Activated CD4-positive, alpha-beta T cell treated with anti-CD3 and anti-CD28 coated beads, Interleukin-2, amount 50 U/mL, for 4 hours (primary cell): Measurements from ENCODE around the gene TRMU.
"Not testable (repeated sequence)": the region's sequence is repeated elsewhere in the genome, so short reads cannot be mapped to it uniquely, and the experiment has no call there.

ENCODE experiments used
- DNase-seq, 2 experiments: peaks; one replicate each; pipeline ENCODE4 v3.0.0-alpha.2; 2020

Gene TRMU

DNA sequence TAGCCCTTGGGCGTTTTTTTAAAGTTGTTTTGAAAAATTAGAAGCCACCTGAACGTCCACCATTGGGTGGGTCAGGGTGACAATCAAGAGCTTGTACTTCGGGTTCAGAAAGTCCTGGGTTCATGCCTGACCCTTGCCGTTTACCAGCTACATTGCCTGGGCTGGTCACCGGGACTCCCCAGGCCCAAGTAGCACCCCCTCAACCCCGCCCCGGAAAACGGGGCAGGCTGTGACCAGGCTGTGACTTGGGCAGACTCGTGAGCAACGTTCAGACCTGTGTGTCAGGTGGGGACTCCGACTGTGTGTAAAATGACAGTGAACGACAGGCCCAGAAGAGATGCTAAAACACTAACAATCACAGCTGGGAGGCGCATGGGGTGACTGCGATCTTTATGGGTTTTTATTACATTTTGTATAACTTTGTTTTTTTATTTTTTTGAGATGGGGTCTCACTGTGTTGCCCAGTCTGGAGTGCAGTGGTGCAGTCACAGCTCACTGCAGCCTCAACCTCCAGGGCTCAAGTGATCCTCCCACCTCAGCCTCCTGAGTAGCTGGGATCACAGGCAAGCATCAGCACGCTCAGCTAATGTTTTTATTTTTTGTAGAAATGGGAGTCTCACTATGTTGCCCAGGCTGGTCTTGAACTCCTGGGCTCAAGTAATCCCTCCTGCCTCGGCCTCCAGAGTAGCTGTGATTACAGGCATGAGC lies 56.8 kb downstream of the TRMU start:
- DNase-seq = no peak

GRCh38 chr22:46393873-46394272 lies 58.4 kb downstream of the TRMU start:
- DNase-seq = no peak

GRCh38 chr22:46394622-46395021 lies 59.1 kb downstream of the TRMU start:
- DNase-seq = no peak

- no peak for DNase-seq
These were observed 59.6 kb downstream of the TRMU start for GRCh38 chr22:46395145-46395544.

GRCh38 chr22:46397049-46397448 lies 61.5 kb downstream of the TRMU start:
- not testable (repeated sequence) for DNase-seq

- DNase-seq = no peak
These were observed 62.0 kb downstream of the TRMU start for GRCh38 chr22:46397514-46397913.

GRCh38 chr22:46397951-46398350 lies 62.4 kb downstream of the TRMU start:
- no peak for DNase-seq

DNA sequence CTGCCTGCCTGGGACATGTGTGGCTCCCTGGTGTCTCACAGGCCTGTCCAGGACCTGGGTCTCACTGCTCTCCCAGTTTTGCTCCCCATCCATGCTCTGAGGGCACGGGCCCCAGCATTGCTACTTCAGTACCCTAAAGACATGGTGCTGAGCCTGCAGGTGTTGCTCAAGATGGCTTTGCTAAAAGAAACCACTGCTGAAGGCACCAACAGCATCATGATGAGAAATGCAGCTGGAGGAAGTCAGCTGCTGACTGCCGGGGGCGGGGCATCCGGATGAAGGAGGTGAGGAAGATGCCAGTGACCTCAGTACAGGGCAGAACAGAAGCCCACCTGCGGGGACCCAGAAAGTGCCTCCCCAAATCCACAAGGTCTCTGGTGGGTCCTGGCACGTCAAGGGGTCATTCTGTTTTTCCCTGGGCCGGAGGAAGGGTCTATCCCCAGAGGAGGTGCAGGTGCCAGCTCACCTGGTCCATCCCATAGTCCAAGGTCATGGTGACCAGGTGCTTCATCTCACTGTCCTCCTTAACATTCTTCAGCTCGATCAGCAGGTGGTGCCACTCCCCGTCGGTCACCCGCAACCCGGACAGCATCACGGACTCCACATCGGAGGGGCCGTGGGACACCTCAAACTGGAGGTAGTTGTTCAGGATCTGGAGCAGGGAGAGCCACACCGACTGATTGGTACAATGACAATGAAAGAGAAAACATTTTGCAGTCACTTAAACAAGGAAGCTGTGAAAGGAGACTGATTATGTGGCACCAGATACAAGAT lies 63.9 kb downstream of the TRMU start:
- DNase-seq = no peak

DNA sequence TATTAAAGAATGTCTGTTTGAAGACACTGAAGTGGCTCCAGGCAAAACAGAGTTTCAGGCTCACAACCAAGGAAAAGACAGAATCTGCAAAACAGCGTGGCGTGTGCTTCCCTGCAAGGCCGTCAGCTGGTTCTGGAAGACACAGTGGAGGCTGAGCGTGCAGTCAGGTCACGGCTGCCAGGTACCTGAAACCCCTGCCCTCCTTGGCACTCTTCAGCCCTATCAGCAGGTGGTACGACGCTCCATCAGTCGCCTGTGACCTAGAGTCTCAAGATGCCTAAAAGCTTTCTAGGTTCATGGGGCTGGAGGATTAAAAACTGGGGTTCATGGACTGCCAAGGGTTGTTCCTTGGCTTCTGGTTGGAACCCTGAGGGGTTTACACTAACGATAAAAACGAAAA lies 65.9 kb downstream of the TRMU start:
- no peak for DNase-seq

GRCh38 chr22:46402505-46402904 lies 67.0 kb downstream of the TRMU start:
- no peak for DNase-seq

DNA sequence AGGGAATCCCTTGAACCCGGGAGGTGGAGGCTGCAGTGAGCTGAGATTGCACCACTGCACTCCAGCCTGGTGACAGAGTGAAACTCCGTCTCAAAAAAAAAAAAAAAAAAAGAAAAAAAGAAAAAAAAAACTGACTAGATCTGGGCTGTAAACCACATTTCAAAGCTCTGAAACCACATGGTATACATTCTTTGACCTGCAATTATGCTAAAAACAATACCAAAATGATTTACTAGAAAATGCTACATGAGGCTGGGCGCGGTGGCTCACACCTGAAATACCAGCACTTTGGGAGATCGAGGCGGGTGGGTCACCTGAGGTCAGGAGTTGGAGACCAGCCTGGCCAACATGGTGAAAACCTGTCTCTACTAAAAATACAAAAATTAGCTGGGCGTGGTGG lies 68.4 kb downstream of the TRMU start:
- DNase-seq = not testable (repeated sequence)

GRCh38 chr22:46405901-46406300 lies 70.4 kb downstream of the TRMU start:
- no peak for DNase-seq

DNA sequence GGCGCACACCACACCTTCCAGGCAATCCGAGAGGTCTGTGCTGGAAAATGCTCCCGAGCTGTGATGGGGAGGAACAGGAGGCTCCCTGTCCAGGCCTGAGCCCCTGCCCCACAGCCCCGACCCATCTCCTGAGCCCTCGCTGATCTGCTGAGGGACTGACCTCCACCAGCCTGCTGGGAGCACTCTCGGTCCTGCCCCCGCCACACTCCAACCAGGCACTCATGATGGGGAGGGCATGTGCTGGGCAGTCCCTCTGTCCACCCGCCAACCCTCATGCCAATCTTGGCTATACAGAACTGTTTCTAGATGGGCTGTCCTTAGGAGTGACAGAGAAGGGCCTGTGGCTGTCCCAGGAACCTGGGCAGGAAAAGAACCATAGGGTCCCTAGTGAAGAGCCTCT lies 70.8 kb downstream of the TRMU start:
- no peak for DNase-seq

- no peak for DNase-seq
These were observed 71.3 kb downstream of the TRMU start for GRCh38 chr22:46406791-46407190.
